ENCODE data around the gene ZDHHC17. TPM values are rescaled to one million over a fixed set of nuclear protein-coding genes. Genes with fewer than 3 reads are reported as not detected.

The ZDHHC17 gene
- total and polyA plus RNA-seq, 2 of the 13 experiments (the other 11 are each of a cell fraction or from before 2014, with no cell fraction given), result 36.7 to 38.5 TPM

DNA sequence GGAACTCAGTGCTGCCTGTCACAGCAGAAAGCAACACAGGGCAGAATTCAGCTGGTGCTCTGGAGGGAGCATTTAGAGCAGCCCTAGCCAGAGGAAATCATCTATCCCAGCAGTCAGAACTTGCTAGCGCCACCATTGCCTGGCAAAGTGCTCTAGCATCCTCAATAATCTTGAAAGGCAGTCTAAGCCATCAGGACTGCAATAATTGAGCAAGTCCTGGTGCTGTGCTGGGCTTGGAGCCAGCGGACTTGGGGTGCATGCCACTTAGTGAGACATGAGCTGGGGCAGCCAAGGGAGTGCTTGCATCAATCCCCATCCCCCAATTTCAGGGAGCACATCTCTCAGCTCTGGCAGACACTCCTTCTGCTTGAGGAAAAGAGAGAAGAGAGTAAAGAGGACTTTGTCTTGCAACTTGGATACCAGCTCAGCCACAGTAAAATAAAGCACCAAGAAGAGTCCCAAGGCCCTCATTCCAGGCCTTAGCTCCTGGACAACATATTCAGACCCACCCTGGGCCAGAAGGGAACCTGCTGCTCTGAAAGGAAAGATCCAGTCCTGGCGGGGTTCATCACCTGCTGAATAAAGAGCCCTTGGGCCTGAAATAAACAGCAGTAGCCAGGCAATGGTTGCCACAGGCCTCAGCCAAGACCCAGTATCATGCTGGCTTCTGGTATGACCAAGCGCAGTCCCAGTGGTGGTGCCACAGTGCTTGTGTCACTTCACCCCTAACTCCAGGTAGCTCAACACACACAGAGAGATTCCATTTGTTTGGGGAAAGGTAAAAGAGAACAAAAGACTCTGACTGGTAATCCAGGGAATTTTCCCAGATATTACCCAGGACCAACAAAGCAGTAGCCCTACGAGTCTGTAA is 44.5 kb upstream of the ZDHHC17 start:
- H3K4me3 ChIP-seq (replicated peaks in 1 of 3; ENCODE audit: insufficient read depth in 1 of 3, low read depth in 2 of 3, low read length in 3 of 3), result no peak overlapping the region
- ChIA-PET CTCF (ENCODE audit: low intra/inter-chr PET ratio, low total read pairs) (no interaction called here), POLR2A (no interaction called here)
- H3K79me2 ChIP-seq (ENCODE audit: insufficient read depth, low read length), result no peaks in the 10 kb centered on the region
- H3K4me1 ChIP-seq (ENCODE audit: insufficient read depth, low read length), result no peaks in the 10 kb centered on the region
- H3K27ac ChIP-seq (ENCODE audit: extremely low read length, insufficient read depth, low read length), result no peak overlapping the region
- in situ Hi-C loops (cut with HindIII; ENCODE audit: extremely low pct_ligation_motif_present, low pct_unique_long_range_greater_than_20kb), result no loop called here
- no peaks in the 10 kb centered on the region for H3K27me3 ChIP-seq (ENCODE audit: control insufficient read depth in 1 of 2, insufficient read depth in 2 of 2, low read length in 2 of 2)
- H2AFZ ChIP-seq (ENCODE audit: low read length), result no peak overlapping the region
- no peaks in the 10 kb centered on the region for H3K36me3 ChIP-seq (replicated peaks in 1 of 2; ENCODE audit: control insufficient read depth in 1 of 2, insufficient read depth in 2 of 2, low read length in 2 of 2)
- no peaks in the 10 kb centered on the region for H3K9me3 ChIP-seq (ENCODE audit: low read length)
- no peak for TF ChIP-seq KDM5B (CRISPR knock-in tag; IDR thresholded peaks at IDR 0.05; ENCODE audit: borderline replicate concordance)
- no peak for TF ChIP-seq THYN1 (CRISPR knock-in tag; IDR thresholded peaks at IDR 0.05; ENCODE audit: borderline replicate concordance, low read depth)
- TF ChIP-seq LCORL (IDR thresholded peaks at IDR 0.05), result no peak
- no peak for TF ChIP-seq LCORL (CRISPR knock-in tag; IDR thresholded peaks at IDR 0.05)
- no peak for TF ChIP-seq SNAI1 (CRISPR knock-in tag; IDR thresholded peaks at IDR 0.05; ENCODE audit: borderline replicate concordance)
- TF ChIP-seq ZNF230 (CRISPR knock-in tag; IDR thresholded peaks at IDR 0.05), result no peak
- no peak for TF ChIP-seq ZNF652 (CRISPR knock-in tag; IDR thresholded peaks at IDR 0.05; ENCODE audit: borderline replicate concordance, low read depth)
- no peak for TF ChIP-seq NCOA2 (CRISPR knock-in tag; IDR thresholded peaks at IDR 0.05)
- TF ChIP-seq PAF1 (CRISPR knock-in tag; IDR thresholded peaks at IDR 0.05), result no peak
- no peak for TF ChIP-seq FOXO1 (CRISPR knock-in tag; IDR thresholded peaks at IDR 0.05)
- TF ChIP-seq JUND (CRISPR knock-in tag; IDR thresholded peaks at IDR 0.05), result no peak
- TF ChIP-seq, protein P1, sequence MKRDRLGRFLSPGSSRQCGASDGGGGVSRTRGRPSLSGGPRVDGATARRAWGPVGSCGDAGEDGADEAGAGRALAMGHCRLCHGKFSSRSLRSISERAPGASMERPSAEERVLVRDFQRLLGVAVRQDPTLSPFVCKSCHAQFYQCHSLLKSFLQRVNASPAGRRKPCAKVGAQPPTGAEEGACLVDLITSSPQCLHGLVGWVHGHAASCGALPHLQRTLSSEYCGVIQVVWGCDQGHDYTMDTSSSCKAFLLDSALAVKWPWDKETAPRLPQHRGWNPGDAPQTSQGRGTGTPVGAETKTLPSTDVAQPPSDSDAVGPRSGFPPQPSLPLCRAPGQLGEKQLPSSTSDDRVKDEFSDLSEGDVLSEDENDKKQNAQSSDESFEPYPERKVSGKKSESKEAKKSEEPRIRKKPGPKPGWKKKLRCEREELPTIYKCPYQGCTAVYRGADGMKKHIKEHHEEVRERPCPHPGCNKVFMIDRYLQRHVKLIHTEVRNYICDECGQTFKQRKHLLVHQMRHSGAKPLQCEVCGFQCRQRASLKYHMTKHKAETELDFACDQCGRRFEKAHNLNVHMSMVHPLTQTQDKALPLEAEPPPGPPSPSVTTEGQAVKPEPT (CRISPR knock-in tag; IDR thresholded peaks at IDR 0.05; ENCODE audit: low read depth), result no peak
- no peak overlapping the region for H3K4me2 ChIP-seq (ENCODE audit: low read depth, low read length)
- no TSS peak for BruUV-seq (replicated peaks)
- FAIRE-seq (no peak), ATAC-seq (no peak), DNase-seq (ENCODE audit: low spot score) (no peak)
- H4K20me1 ChIP-seq (ENCODE audit: insufficient read depth, low read length), result no peaks in the 10 kb centered on the region
- intact Hi-C loops (cut with micrococcal nuclease; ENCODE audit: unreplicated experiment), result no loop called here
- H3K9ac ChIP-seq (ENCODE audit: insufficient read depth, low read depth, low read length), result no peak overlapping the region
- 25% methylated on average over 2 of the region's 5 CpGs for WGBS (ENCODE audit: low lambda C conversion rate)

Measured in HepG2 (cell line).